A549 (cell line): ENCODE results near the gene ZBTB20.

Experiments used
- BHLHE40 ChIP-seq: IDR thresholded peaks from 2 replicates; pipeline ENCODE4 v1.6.1; 2012; ENCODE audit warnings: low read depth, low read length, inconsistent platforms
- CHD2 ChIP-seq: fragments of 150-350 bp; IDR thresholded peaks from 2 replicates; pipeline ENCODE4 v1.6.1; 2014; ENCODE audit warnings: low read length; ENCODE audit not compliant: partially characterized antibody
- EHMT2 ChIP-seq: fragments of 200-600 bp; sonication (generic); IDR thresholded peaks from 2 replicates; pipeline ENCODE4 v1.6.1; 2016; ENCODE audit warnings: antibody characterized with exemption, low read depth, mild to moderate bottlenecking, moderate library complexity
- EP300 ChIP-seq, 2 experiments: fragments of >200 bp; sonication (Bioruptor Twin); formaldehyde crosslinking; IDR thresholded peaks; 2 replicates in 1 of 2; 3 replicates in 1 of 2; pipeline ENCODE4 v1.6.1; 2016 to 2017
- HDAC2 ChIP-seq: fragments of 200-600 bp; sonication (generic); IDR thresholded peaks from 2 replicates; pipeline ENCODE4 v1.6.1; 2016
- NR3C1 ChIP-seq: fragments of >200 bp; sonication (Bioruptor Twin); formaldehyde crosslinking; IDR thresholded peaks from 3 replicates; pipeline ENCODE4 v1.6.1; 2017
- RAD21 ChIP-seq, 2 experiments: fragments of >200 bp in 1 of 2; sonication (Bioruptor Twin) in 1 of 2; formaldehyde crosslinking in 1 of 2; IDR thresholded peaks in 1 of 2; conservative IDR thresholded peaks in 1 of 2; 2 replicates in 1 of 2; 3 replicates in 1 of 2; pipeline ENCODE4 v1.6.1; 2012 to 2018; ENCODE audit warnings: inconsistent platforms in 1 of 2
- RCOR1 ChIP-seq: fragments of 150-350 bp; IDR thresholded peaks from 2 replicates; pipeline ENCODE4 v1.6.1; 2014; ENCODE audit warnings: antibody characterized with exemption, low read length, low read depth
- TF ChIP-seq, protein P1 (sequence below): fragments of 450-650 bp; IDR thresholded peaks from 2 replicates; pipeline ENCODE4 v1.6.1; 2014; ENCODE audit warnings: antibody characterized with exemption
- TF ChIP-seq, protein P2 (sequence below): fragments of >200 bp; sonication (Bioruptor Twin); formaldehyde crosslinking; IDR thresholded peaks from 3 replicates; pipeline ENCODE4 v1.5.1; 2016
- TF ChIP-seq, protein P3 (sequence below): fragments of 200-600 bp; sonication (generic); IDR thresholded peaks from 2 replicates; pipeline ENCODE4 v1.6.1; 2016; ENCODE audit warnings: antibody characterized with exemption, mild to moderate bottlenecking, moderate library complexity
- TF ChIP-seq, protein P4 (sequence below): fragments of >200 bp; sonication (Bioruptor Twin); formaldehyde crosslinking; IDR thresholded peaks from 3 replicates; pipeline ENCODE4 v1.6.1; 2016

DNA sequence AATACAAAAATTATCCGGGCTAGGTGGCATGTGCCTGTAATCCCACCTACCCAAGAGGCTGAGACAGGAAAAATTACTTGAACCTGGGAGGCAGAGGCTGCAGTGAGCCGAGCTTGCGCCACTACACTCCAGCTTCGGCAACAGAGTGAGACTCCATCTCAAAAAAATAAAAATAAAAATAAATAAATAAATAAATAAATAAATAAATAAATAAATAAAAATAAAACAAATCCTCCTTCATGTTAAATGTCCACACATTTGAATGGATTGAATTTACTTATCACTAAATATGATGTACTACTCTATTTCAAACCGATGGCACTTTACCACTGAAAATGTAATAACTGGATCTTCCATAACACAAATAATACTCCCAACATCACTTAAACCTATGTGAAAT is 36.3 kb downstream of the ZBTB20 start:
- TF ChIP-seq, protein P1, sequence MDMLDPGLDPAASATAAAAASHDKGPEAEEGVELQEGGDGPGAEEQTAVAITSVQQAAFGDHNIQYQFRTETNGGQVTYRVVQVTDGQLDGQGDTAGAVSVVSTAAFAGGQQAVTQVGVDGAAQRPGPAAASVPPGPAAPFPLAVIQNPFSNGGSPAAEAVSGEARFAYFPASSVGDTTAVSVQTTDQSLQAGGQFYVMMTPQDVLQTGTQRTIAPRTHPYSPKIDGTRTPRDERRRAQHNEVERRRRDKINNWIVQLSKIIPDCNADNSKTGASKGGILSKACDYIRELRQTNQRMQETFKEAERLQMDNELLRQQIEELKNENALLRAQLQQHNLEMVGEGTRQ = no peak
- TF ChIP-seq, protein P2, sequence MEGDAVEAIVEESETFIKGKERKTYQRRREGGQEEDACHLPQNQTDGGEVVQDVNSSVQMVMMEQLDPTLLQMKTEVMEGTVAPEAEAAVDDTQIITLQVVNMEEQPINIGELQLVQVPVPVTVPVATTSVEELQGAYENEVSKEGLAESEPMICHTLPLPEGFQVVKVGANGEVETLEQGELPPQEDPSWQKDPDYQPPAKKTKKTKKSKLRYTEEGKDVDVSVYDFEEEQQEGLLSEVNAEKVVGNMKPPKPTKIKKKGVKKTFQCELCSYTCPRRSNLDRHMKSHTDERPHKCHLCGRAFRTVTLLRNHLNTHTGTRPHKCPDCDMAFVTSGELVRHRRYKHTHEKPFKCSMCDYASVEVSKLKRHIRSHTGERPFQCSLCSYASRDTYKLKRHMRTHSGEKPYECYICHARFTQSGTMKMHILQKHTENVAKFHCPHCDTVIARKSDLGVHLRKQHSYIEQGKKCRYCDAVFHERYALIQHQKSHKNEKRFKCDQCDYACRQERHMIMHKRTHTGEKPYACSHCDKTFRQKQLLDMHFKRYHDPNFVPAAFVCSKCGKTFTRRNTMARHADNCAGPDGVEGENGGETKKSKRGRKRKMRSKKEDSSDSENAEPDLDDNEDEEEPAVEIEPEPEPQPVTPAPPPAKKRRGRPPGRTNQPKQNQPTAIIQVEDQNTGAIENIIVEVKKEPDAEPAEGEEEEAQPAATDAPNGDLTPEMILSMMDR = no peak
- TF ChIP-seq EHMT2 (no peak), RAD21 (conservative IDR thresholded peaks at IDR 0.05 in 1 of 2, IDR thresholded peaks at IDR 0.05 in 1 of 2) (no peak), CHD2 (no peak), HDAC2 (no peak), NR3C1 (no peak), BHLHE40 (no peak), EP300 (IDR thresholded peaks at IDR 0.05) (no peak), RCOR1 (no peak)
- TF ChIP-seq, protein P3, sequence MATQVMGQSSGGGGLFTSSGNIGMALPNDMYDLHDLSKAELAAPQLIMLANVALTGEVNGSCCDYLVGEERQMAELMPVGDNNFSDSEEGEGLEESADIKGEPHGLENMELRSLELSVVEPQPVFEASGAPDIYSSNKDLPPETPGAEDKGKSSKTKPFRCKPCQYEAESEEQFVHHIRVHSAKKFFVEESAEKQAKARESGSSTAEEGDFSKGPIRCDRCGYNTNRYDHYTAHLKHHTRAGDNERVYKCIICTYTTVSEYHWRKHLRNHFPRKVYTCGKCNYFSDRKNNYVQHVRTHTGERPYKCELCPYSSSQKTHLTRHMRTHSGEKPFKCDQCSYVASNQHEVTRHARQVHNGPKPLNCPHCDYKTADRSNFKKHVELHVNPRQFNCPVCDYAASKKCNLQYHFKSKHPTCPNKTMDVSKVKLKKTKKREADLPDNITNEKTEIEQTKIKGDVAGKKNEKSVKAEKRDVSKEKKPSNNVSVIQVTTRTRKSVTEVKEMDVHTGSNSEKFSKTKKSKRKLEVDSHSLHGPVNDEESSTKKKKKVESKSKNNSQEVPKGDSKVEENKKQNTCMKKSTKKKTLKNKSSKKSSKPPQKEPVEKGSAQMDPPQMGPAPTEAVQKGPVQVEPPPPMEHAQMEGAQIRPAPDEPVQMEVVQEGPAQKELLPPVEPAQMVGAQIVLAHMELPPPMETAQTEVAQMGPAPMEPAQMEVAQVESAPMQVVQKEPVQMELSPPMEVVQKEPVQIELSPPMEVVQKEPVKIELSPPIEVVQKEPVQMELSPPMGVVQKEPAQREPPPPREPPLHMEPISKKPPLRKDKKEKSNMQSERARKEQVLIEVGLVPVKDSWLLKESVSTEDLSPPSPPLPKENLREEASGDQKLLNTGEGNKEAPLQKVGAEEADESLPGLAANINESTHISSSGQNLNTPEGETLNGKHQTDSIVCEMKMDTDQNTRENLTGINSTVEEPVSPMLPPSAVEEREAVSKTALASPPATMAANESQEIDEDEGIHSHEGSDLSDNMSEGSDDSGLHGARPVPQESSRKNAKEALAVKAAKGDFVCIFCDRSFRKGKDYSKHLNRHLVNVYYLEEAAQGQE = no peak
- TF ChIP-seq, protein P4, sequence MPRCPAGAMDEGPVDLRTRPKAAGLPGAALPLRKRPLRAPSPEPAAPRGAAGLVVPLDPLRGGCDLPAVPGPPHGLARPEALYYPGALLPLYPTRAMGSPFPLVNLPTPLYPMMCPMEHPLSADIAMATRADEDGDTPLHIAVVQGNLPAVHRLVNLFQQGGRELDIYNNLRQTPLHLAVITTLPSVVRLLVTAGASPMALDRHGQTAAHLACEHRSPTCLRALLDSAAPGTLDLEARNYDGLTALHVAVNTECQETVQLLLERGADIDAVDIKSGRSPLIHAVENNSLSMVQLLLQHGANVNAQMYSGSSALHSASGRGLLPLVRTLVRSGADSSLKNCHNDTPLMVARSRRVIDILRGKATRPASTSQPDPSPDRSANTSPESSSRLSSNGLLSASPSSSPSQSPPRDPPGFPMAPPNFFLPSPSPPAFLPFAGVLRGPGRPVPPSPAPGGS = no peak
